ENCODE results near the gene GALNT17. TPM values are rescaled to one million over a fixed set of nuclear protein-coding genes. Genes with fewer than 3 reads are reported as not detected.

GALNT17 gene
- total and polyA plus RNA-seq, 2 experiments from 2014 or later: 11.1 to 65.6 TPM

DNA sequence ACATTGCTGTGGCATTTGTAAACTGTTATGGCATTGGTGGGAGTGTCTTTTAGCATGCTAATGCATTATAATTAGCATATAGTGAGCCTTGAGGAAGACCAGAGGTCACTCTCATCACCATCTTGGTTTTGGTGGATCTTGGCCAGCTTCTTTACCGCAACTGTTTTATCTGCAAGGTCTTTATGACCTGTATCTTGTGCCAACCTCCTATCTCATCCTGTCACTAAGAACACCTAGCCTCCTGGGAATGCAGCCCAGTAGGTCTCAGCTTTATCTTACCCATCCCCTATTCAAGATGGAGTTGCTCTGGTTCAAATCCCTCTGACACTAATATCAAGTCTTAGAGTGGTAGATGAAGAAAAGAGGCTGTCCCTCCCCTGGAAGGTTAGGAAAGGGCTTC is 506.2 kb downstream of the GALNT17 start:
- Mint-ChIP-seq H3K27ac (no peak overlapping the region), H3K9me3 (peaks cover 9% of the 10 kb centered on the region; the same call in 1 of the 3 replicates), H3K27me3 (ENCODE audit: insufficient read depth, low read depth, poor library complexity) (peaks cover 20% of the 10 kb centered on the region), H3K4me1 (peaks cover 40% of the 10 kb centered on the region), H3K36me3 (ENCODE audit: low read depth) (peaks cover 5% of the 10 kb centered on the region; the same call in 1 of the 3 replicates), H3K4me3 (no peak overlapping the region)
- Histone ChIP-seq H3K27me3 (ENCODE audit: insufficient read depth) (no peaks in the 10 kb centered on the region), H3K4me3 (no peak overlapping the region), H3K79me2 (replicated peaks; ENCODE audit: insufficient read depth) (no peaks in the 10 kb centered on the region), H3K27ac (ENCODE audit: low read depth) (no peak overlapping the region), H2AFZ (no peak overlapping the region), H3K4me1 (ENCODE audit: insufficient read depth) (peaks cover 11% of the 10 kb centered on the region), H4K20me1 (replicated peaks; ENCODE audit: insufficient read depth) (no peaks in the 10 kb centered on the region), H3K36me3 (ENCODE audit: insufficient read depth) (no peaks in the 10 kb centered on the region), H3K4me2 (no peak overlapping the region), H3K9me2 (ENCODE audit: insufficient read depth) (peaks cover 12% of the 10 kb centered on the region), H3F3A (replicated peaks; ENCODE audit: low read depth) (0 out of 2 replicates have a peak, but pooled peaks cover 6% of the 10 kb centered on the region)
- DNase-seq (ENCODE audit: low spot score): no peak
- no peak for ATAC-seq
- TF ChIP-seq, protein P1, sequence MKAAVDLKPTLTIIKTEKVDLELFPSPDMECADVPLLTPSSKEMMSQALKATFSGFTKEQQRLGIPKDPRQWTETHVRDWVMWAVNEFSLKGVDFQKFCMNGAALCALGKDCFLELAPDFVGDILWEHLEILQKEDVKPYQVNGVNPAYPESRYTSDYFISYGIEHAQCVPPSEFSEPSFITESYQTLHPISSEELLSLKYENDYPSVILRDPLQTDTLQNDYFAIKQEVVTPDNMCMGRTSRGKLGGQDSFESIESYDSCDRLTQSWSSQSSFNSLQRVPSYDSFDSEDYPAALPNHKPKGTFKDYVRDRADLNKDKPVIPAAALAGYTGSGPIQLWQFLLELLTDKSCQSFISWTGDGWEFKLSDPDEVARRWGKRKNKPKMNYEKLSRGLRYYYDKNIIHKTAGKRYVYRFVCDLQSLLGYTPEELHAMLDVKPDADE (IDR thresholded peaks at IDR 0.05): no peak
- TF ChIP-seq, protein P2, sequence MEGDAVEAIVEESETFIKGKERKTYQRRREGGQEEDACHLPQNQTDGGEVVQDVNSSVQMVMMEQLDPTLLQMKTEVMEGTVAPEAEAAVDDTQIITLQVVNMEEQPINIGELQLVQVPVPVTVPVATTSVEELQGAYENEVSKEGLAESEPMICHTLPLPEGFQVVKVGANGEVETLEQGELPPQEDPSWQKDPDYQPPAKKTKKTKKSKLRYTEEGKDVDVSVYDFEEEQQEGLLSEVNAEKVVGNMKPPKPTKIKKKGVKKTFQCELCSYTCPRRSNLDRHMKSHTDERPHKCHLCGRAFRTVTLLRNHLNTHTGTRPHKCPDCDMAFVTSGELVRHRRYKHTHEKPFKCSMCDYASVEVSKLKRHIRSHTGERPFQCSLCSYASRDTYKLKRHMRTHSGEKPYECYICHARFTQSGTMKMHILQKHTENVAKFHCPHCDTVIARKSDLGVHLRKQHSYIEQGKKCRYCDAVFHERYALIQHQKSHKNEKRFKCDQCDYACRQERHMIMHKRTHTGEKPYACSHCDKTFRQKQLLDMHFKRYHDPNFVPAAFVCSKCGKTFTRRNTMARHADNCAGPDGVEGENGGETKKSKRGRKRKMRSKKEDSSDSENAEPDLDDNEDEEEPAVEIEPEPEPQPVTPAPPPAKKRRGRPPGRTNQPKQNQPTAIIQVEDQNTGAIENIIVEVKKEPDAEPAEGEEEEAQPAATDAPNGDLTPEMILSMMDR (conservative IDR thresholded peaks at IDR 0.05; ENCODE audit: low read depth in 2 of 2): no peak
- TF ChIP-seq, protein P3, sequence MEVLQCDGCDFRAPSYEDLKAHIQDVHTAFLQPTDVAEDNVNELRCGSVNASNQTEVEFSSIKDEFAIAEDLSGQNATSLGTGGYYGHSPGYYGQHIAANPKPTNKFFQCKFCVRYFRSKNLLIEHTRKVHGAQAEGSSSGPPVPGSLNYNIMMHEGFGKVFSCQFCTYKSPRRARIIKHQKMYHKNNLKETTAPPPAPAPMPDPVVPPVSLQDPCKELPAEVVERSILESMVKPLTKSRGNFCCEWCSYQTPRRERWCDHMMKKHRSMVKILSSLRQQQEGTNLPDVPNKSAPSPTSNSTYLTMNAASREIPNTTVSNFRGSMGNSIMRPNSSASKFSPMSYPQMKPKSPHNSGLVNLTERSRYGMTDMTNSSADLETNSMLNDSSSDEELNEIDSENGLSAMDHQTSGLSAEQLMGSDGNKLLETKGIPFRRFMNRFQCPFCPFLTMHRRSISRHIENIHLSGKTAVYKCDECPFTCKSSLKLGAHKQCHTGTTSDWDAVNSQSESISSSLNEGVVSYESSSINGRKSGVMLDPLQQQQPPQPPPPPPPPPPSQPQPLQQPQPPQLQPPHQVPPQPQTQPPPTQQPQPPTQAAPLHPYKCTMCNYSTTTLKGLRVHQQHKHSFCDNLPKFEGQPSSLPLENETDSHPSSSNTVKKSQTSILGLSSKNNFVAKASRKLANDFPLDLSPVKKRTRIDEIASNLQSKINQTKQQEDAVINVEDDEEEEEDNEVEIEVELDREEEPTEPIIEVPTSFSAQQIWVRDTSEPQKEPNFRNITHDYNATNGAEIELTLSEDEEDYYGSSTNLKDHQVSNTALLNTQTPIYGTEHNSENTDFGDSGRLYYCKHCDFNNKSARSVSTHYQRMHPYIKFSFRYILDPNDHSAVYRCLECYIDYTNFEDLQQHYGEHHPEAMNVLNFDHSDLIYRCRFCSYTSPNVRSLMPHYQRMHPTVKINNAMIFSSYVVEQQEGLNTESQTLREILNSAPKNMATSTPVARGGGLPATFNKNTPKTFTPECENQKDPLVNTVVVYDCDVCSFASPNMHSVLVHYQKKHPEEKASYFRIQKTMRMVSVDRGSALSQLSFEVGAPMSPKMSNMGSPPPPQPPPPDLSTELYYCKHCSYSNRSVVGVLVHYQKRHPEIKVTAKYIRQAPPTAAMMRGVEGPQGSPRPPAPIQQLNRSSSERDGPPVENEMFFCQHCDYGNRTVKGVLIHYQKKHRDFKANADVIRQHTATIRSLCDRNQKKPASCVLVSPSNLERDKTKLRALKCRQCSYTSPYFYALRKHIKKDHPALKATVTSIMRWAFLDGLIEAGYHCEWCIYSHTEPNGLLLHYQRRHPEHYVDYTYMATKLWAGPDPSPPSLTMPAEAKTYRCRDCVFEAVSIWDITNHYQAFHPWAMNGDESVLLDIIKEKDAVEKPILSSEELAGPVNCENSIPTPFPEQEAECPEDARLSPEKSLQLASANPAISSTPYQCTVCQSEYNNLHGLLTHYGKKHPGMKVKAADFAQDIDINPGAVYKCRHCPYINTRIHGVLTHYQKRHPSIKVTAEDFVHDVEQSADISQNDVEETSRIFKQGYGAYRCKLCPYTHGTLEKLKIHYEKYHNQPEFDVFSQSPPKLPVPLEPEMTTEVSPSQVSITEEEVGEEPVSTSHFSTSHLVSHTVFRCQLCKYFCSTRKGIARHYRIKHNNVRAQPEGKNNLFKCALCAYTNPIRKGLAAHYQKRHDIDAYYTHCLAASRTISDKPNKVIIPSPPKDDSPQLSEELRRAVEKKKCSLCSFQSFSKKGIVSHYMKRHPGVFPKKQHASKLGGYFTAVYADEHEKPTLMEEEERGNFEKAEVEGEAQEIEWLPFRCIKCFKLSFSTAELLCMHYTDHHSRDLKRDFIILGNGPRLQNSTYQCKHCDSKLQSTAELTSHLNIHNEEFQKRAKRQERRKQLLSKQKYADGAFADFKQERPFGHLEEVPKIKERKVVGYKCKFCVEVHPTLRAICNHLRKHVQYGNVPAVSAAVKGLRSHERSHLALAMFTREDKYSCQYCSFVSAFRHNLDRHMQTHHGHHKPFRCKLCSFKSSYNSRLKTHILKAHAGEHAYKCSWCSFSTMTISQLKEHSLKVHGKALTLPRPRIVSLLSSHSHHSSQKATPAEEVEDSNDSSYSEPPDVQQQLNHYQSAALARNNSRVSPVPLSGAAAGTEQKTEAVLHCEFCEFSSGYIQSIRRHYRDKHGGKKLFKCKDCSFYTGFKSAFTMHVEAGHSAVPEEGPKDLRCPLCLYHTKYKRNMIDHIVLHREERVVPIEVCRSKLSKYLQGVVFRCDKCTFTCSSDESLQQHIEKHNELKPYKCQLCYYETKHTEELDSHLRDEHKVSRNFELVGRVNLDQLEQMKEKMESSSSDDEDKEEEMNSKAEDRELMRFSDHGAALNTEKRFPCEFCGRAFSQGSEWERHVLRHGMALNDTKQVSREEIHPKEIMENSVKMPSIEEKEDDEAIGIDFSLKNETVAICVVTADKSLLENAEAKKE (CRISPR knock-in tag; IDR thresholded peaks at IDR 0.05): no peak
- TF ChIP-seq JUNB (IDR thresholded peaks at IDR 0.05; ENCODE audit: unreplicated experiment) (no peak), EZH2phosphoT487 (IDR thresholded peaks at IDR 0.05; ENCODE audit: unreplicated experiment) (no peak), EZH2 (IDR thresholded peaks at IDR 0.05; ENCODE audit: low read depth, unreplicated experiment) (no peak), ZNF331 (CRISPR knock-in tag; IDR thresholded peaks at IDR 0.05; ENCODE audit: low read depth) (no peak), POLR2AphosphoS5 (IDR thresholded peaks at IDR 0.05; ENCODE audit: low read depth) (no peak), STAT1 (IDR thresholded peaks at IDR 0.05; ENCODE audit: unreplicated experiment) (no peak), CREB1 (CRISPR knock-in tag; IDR thresholded peaks at IDR 0.05; ENCODE audit: low read depth) (no peak), NANOG (IDR thresholded peaks at IDR 0.05; ENCODE audit: borderline replicate concordance) (no peak), ZNF114 (CRISPR knock-in tag; IDR thresholded peaks at IDR 0.05) (no peak)
- TF ChIP-seq, protein P4, sequence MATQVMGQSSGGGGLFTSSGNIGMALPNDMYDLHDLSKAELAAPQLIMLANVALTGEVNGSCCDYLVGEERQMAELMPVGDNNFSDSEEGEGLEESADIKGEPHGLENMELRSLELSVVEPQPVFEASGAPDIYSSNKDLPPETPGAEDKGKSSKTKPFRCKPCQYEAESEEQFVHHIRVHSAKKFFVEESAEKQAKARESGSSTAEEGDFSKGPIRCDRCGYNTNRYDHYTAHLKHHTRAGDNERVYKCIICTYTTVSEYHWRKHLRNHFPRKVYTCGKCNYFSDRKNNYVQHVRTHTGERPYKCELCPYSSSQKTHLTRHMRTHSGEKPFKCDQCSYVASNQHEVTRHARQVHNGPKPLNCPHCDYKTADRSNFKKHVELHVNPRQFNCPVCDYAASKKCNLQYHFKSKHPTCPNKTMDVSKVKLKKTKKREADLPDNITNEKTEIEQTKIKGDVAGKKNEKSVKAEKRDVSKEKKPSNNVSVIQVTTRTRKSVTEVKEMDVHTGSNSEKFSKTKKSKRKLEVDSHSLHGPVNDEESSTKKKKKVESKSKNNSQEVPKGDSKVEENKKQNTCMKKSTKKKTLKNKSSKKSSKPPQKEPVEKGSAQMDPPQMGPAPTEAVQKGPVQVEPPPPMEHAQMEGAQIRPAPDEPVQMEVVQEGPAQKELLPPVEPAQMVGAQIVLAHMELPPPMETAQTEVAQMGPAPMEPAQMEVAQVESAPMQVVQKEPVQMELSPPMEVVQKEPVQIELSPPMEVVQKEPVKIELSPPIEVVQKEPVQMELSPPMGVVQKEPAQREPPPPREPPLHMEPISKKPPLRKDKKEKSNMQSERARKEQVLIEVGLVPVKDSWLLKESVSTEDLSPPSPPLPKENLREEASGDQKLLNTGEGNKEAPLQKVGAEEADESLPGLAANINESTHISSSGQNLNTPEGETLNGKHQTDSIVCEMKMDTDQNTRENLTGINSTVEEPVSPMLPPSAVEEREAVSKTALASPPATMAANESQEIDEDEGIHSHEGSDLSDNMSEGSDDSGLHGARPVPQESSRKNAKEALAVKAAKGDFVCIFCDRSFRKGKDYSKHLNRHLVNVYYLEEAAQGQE (IDR thresholded peaks at IDR 0.05; ENCODE audit: unreplicated experiment): no peak

Measured in GM23338 (cell line).